Adrenal gland (tissue), 12 donors: ENCODE results near the gene TMPRSS11E. TPM values are rescaled to one million over a fixed set of nuclear protein-coding genes. Genes with fewer than 3 reads are reported as not detected.

Source experiments
- DNase-seq, 7 donors: peaks; one replicate each; pipeline ENCODE4 v3.0.0-alpha.2; 2019 to 2020
- H3K27ac ChIP-seq, 5 donors: fragments of 200-600 bp; sonication (generic) in 4 of 5; 1 replicate in 3 of 5; 2 replicates in 2 of 5; pipeline versions ENCODE4 v1.5.1 to v1.8.0; 2016 to 2020; ENCODE audit warnings: mild to moderate bottlenecking in 1 of 5
- H3K27me3 ChIP-seq: fragments of 200-600 bp; 2 replicates; pipeline ENCODE4 v1.8.0; 2021
- H3K36me3 ChIP-seq, 2 donors: fragments of 200-600 bp; replicated peaks in 1 of 2; 1 replicate in 1 of 2; 2 replicates in 1 of 2; pipeline versions ENCODE4 v1.5.1 to v1.8.0; 2018 to 2022
- H3K4me1 ChIP-seq, 2 donors: fragments of 200-600 bp; replicated peaks in 1 of 2; 1 replicate in 1 of 2; 2 replicates in 1 of 2; pipeline versions ENCODE4 v1.5.1 to v1.8.0; 2018 to 2021
- H3K4me3 ChIP-seq, 4 donors: fragments of 200-600 bp; sonication (generic) in 3 of 4; one replicate each; pipeline ENCODE4 v1.5.1; 2016 to 2018
- H3K9me3 ChIP-seq, 3 donors: fragments of 200-600 bp; sonication (generic) in 1 of 3; replicated peaks in 1 of 3; 1 replicate in 2 of 3; 2 replicates in 1 of 3; pipeline versions ENCODE4 v1.5.1 to v1.8.0; 2016 to 2021
- POLR2A ChIP-seq, 2 donors: fragments of 450-650 bp; IDR thresholded peaks; one replicate each; pipeline ENCODE4 v1.6.1; 2017; ENCODE audit warnings: antibody characterized with exemption in 2 of 2, mild to moderate bottlenecking in 2 of 2, moderate library complexity in 1 of 2
- WGBS, 4 donors: extraction: QIAGEN DNeasy Blood & Tissue Kit in 2 of 4; methylation state at CpG; one replicate each; pipeline versions ENCODE4 v1.1.5 to v1.1.7; 2013 to 2017; 5-methylcytosine and 5-hydroxymethylcytosine counted together
- intact Hi-C, 2 donors: fragments of 100-400 bp; cut with DNase I; formaldehyde crosslinking; loops; one replicate each; pipeline versions ENCODE4 v1.14.1 to v1.15.0; 2022 to 2023
- polyA plus RNA-seq, 3 donors: library from polyadenylated mRNA; stranded (reverse); fragments of 200-250 nt in 2 of 3; fragments of 350-450 nt in 1 of 3; fragmentation: Illumina TruSeq in 1 of 3; extraction: RNeasy Lipid Tissue Mini Kit (QIAGEN cat#74804) in 1 of 3; gene quantifications; one replicate each; pipeline ENCODE4 v1.2.3, GENCODE V29; 2013 to 2014
- total RNA-seq, 9 donors: library from RNA; depleted of rRNA in 4 of 9; stranded (reverse); fragments of >200 nt in 4 of 9; fragments of 120-200 nt in 1 of 9; fragmentation: NEBNext Ultra II Directional in 1 of 9; extraction: Animal tissue kit (Norgen Biotek cat#: 25700) in 1 of 9; gene quantifications; one replicate each; pipeline versions ENCODE4 v1.1.0 to v1.2.4, GENCODE V29; 2013 to 2023
- TF ChIP-seq, protein P1 (sequence below), 6 experiments: fragments of 450-650 bp in 4 of 6; fragments of 200-600 bp in 2 of 6; sonication (generic) in 1 of 6; IDR thresholded peaks; 1 replicate in 5 of 6; 2 replicates in 1 of 6; pipeline versions ENCODE4 v1.5.1 to v1.8.0; 2016 to 2021; ENCODE audit warnings: antibody characterized with exemption in 6 of 6, mild to moderate bottlenecking in 2 of 6, moderate library complexity in 1 of 6
- donor health status: healthy with polysubstance abuse.
- donor health status: Bipolar disorder and iron deficiency.
- donor health status: DM: yes; HTN: yes; CAD: no.
- donor health status: DM: no; HTN: no; CAD: no.
- donor health status: DM: no; HTN: no; CAD: no.
- donor health status: DM: yes; HTN: yes; CAD: no.

Gene TMPRSS11E
- total and polyA plus RNA-seq, 12 donors, result 0.13 TPM; not detected in 11

DNA sequence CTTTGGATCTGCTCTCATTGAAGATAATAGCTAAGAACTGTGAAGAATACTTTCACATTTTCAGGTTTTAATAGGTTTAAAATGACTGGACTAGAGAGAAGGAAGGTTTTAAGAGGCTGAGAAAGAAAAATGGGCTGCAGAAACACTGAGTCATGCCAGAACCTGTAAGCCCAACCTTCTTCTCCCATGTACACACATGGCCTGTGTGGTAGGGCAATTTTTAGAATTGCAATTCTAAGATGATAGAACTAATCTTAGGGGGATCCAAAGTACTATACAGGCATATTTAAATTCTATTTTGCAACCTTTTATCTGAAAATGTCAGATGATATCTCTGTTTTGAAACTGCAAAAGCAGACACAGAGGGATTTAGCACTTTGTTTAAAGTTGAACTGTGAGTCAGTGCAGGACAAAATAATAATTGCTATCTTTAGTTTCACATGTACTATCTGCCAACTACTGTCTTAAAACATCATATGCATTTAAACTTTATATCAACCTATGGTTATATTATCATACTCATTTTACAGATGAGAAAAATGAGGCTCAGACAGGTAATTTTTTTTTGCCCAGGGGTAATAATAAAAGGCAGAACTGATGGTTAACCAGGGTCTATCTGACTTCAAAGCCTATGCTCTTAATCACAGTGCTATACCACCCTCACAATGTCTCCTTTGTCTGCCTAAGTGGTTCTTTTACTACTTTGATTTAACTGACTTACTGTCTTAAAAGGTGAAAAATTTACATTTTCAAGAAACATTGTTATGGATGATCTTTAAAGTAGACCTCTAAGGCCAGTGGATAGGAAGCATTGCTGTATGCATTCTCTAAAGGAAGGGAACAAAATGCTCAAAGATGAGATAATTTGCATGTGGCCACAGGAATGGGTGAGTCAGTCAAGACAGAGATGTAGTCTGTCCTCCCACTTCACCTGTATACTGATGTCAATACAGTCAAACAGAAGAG lies 4.3 kb downstream of the TMPRSS11E start:
- TF ChIP-seq, protein P1, sequence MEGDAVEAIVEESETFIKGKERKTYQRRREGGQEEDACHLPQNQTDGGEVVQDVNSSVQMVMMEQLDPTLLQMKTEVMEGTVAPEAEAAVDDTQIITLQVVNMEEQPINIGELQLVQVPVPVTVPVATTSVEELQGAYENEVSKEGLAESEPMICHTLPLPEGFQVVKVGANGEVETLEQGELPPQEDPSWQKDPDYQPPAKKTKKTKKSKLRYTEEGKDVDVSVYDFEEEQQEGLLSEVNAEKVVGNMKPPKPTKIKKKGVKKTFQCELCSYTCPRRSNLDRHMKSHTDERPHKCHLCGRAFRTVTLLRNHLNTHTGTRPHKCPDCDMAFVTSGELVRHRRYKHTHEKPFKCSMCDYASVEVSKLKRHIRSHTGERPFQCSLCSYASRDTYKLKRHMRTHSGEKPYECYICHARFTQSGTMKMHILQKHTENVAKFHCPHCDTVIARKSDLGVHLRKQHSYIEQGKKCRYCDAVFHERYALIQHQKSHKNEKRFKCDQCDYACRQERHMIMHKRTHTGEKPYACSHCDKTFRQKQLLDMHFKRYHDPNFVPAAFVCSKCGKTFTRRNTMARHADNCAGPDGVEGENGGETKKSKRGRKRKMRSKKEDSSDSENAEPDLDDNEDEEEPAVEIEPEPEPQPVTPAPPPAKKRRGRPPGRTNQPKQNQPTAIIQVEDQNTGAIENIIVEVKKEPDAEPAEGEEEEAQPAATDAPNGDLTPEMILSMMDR (IDR thresholded peaks at IDR 0.05), result no peak
- TF ChIP-seq POLR2A (IDR thresholded peaks at IDR 0.05), result no peak
- H3K36me3 ChIP-seq, result no peaks in the 10 kb centered on the region
- no peaks in the 10 kb centered on the region for H3K9me3 ChIP-seq
- no peak for DNase-seq
- no peak overlapping the region for H3K27ac ChIP-seq
- H3K4me3 ChIP-seq, result no peak overlapping the region
- no peaks in the 10 kb centered on the region for H3K27me3 ChIP-seq
- intact Hi-C loops, result no loop called here
- H3K4me1 ChIP-seq, result no peaks in the 10 kb centered on the region

DNA sequence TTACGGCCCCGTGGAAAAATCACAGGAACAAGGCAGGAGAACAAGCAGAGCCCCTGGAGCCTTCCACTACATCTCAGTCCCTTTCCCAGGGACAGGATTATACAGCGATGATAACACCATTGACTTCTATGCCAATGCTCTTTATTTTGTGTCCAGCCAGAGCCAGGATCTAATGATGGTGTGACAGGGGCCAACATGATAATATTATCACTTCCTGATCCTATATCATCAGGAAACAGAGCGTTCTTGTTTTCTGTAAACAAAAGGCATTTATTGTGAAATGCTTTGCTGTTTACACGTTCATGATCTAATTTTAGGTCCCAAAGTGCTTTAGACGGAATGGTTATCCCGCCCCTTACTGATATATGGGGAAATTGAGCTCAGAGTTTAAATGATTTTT lies 12.8 kb downstream of the TMPRSS11E start:
- Histone ChIP-seq H3K4me3 (no peak overlapping the region), H3K4me1 (no peaks in the 10 kb centered on the region), H3K27ac (no peak overlapping the region), H3K36me3 (no peaks in the 10 kb centered on the region), H3K9me3 (no peaks in the 10 kb centered on the region), H3K27me3 (no peaks in the 10 kb centered on the region)
- TF ChIP-seq, protein P1 (IDR thresholded peaks at IDR 0.05), result no peak
- no peak for TF ChIP-seq POLR2A (IDR thresholded peaks at IDR 0.05)
- WGBS, 4 donors, result 56 to 64% (median 60%) methylated on average over 7 of the region's 7 CpGs
- intact Hi-C loops, result no loop called here
- DNase-seq, result no peak

DNA sequence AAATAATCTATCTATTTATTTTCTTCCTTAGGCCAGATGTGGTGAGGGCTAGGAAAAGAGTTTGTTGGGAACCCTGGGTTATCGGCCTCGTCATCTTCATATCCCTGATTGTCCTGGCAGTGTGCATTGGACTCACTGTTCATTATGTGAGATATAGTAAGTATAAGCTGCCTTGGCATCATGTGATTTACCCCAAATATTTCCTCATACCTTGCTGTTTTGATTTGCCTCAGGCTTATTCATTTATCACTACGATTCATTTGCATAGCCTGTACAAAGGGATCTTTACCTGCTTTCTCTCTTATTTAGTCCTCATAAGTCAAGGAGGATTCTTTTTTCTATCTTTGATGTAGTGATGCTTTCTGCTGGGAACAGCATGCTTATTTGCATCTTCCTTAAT lies 14.5 kb downstream of the TMPRSS11E start:
- Histone ChIP-seq H3K9me3 (no peaks in the 10 kb centered on the region), H3K4me1 (no peaks in the 10 kb centered on the region), H3K36me3 (no peaks in the 10 kb centered on the region), H3K4me3 (no peak overlapping the region), H3K27me3 (no peaks in the 10 kb centered on the region), H3K27ac (no peak overlapping the region)
- WGBS, 4 donors, result 86 to 91% (median 89%) methylated on average over 3 of the region's 3 CpGs
- intact Hi-C loops, result no loop called here
- DNase-seq, result no peak
- TF ChIP-seq, protein P1 (IDR thresholded peaks at IDR 0.05), result no peak
- TF ChIP-seq POLR2A (IDR thresholded peaks at IDR 0.05), result no peak

DNA sequence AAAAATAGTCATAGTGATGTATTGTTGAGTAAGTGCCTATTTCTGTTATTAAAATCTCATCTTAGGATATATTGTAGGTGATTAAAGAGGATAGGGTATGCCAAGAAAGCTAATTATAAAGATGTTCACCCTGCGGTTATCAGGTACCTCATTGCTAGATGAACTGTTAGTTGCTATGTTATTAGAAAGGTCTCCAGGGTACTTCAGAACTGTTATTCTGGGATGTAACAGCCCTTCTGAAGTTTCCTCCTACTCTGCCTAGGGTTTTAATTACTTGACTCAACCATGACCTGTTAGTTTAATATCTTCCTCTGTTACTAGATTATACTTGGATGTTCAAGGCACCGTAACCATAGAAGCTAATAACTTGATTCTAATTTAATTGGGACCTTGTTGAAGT lies 15.4 kb downstream of the TMPRSS11E start:
- Histone ChIP-seq H3K27me3 (no peaks in the 10 kb centered on the region), H3K4me1 (no peaks in the 10 kb centered on the region), H3K36me3 (no peaks in the 10 kb centered on the region), H3K9me3 (no peaks in the 10 kb centered on the region), H3K4me3 (no peak overlapping the region), H3K27ac (no peak overlapping the region)
- 79 to 89% (median 81%) methylated on average over 2 of the region's 2 CpGs for WGBS, 4 donors
- no peak for DNase-seq
- TF ChIP-seq POLR2A (IDR thresholded peaks at IDR 0.05), result no peak
- TF ChIP-seq, protein P1 (IDR thresholded peaks at IDR 0.05), result no peak
- intact Hi-C loops, result no loop called here
